ENCODE data around the gene RELB. TPM values are rescaled to one million over a fixed set of nuclear protein-coding genes. Genes with fewer than 3 reads are reported as not detected.

Gene RELB
- total RNA-seq, 2 donors from 2014 or later, result 14.3 to 22.7 TPM

DNA sequence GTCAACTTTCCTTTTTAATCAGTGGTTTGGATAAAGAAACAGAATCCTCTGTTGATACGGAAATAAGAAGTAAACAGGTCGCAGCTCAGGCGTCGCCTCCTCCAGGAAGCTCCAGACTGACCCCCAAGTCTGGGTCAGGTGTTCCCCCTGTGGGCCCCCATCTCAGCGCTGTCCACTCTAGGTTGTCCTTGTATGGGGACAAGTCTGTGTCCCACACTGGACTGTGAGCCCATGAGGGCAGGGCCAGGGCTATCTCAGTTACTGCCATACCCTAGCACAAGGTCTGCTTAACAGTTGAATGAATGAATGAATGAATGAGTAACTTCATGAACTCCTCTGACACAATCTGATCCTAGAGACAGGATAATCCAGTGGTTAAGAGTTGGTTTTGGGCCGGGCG is 45.1 kb downstream of the RELB start:
- DNase-seq (ENCODE audit: low spot score), result no peak
- intact Hi-C loops (cut with DNase I), result no loop called here

DNA sequence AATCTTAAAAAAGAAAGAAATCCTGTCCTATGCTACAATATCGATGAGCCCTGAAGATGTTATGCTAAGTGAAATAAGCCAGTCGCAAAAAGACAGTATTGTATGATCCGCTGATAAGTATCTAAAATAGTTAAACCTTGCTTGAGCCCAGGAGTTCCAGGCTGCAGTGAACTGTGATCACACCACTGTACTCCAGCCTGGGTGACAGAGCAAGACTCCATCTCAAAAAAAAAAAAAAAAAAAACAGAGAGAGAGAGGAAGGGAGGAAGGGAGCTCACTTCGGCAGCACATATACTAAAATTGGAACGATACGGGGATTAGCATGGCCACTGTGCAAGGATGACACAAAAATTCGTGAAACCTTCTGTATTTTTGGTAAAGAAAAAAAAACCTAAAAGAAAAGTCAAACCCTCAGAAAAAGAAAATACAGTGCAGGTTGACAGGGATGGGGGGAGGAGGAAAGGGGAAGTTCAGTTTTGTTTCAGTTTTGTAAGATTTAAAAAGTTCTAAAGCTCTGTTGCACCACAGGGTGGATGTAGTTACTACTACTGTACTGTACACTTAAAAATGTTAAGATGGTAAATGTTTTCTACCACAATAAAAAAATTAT is 46.0 kb downstream of the RELB start:
- intact Hi-C loops (cut with DNase I), result no loop called here
- DNase-seq (ENCODE audit: low spot score), result no peak

GRCh38 chr19:45049073-45049736 is 47.9 kb downstream of the RELB start:
- no peak for DNase-seq (ENCODE audit: low spot score)
- intact Hi-C loops (cut with DNase I), result no loop called here

DNA sequence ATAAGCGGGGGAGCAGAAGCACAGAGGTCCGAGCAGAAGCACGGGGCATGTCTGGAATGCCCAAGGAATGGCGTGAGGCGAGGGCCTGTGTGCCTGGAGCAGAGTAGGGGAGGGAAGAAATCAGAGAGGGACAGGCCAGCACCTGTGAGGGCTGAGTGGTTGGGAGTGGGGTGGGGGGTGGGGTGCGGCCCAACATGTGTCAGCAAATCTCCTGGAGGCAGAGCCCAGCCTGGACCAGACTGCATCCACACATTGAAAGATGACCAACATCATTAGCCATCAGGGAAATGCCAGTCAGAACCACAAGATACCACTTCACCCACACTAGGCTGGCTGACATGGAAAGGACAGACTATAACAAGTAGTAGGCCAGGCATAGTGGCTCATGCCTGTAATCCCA is 48.8 kb downstream of the RELB start:
- intact Hi-C loops (cut with DNase I), result no loop called here
- DNase-seq (ENCODE audit: low spot score), result no peak

DNA sequence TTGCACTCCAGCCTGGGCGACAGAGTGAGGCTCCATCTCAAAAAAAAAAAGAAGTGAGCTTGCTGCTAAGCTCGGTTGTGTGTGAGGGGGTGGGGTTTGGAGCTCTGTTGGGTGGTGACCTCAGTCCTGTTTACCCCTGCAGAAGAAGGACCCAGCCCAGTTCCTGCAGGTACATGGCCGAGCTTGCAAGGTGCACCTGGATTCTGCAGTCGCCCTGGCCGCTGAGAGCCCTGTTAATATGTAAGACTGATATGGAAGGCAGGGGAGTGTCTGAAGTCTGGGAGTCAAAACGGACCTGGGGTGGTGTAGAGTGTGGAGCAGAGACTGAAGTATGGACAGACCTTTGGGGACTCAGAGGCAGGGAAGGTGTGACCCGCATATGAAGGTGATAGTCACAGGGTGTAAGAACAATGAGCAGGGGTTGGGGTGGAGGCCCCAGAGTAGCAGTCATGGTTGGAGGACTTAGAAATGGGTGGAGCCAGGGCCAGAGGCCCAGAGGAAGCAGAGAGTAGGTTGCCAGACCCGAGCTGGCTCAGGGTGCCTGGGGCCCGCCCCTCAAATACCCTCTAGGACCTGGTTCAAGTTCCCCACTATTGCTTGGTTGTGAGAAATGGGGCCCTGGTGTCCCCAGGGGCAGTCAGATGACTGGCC is 50.8 kb downstream of the RELB start:
- intact Hi-C loops (cut with DNase I), result no loop called here

DNA sequence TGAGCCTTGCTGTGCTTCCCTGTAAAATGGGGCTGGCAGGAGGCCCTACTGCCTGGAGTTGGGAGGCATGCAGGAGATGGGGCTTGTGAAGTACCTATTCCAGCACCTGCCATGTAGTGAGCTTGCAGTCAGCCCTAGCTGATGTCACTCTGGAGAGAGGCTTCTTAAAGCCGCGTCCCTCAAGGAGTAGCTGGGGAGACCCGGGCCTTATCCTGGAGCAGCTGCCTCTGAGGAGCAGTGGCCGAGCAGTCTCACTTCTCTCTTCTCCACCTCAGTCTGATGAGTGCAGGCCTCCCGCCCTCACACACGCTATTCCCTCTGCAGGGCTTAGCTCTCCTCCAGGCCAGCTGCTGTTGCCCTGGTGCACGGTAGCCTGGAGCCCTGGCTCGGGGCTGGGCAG is 55.6 kb downstream of the RELB start:
- intact Hi-C loops (cut with DNase I), result no loop called here
- no peak for DNase-seq (ENCODE audit: low spot score)

More for the DNA sequence above, 50.8 kb downstream of the RELB start:
- no peak for DNase-seq (ENCODE audit: low spot score)

GRCh38 chr19:45057444-45057843 is 56.2 kb downstream of the RELB start:
- intact Hi-C loops (cut with DNase I), result no loop called here
- no peak for DNase-seq (ENCODE audit: low spot score)

DNA sequence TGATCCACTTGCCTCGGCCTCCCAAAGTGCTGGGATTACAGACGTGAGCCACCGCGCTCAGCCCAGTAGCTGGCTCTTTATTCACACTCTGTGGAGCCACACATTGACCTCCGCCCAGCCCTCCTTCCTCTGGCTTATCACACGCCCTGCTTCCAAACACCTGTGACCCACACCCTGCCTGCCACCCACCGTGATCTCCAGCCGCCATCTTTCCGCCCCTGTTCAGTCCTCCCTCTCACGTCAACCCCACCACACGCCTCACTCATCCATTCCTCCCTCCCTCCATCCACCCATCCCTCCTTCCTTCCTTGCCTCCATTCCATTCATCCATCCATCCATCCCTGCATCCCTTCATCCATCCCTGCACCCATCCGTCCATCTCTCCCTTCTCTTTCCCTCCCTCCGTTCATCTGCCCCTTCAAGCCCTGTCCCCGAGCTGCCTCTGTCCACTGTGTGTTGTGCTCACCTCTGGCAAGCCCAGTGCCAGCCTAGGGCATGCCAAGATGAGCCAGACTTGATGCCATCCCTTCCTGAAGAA is 57.4 kb downstream of the RELB start:
- DNase-seq (ENCODE audit: low spot score), result no peak
- intact Hi-C loops (cut with DNase I), result no loop called here

- intact Hi-C loops (cut with DNase I), result no loop called here
- peak; percentile 91 for DNase-seq (ENCODE audit: low spot score)
Observed at GRCh38 chr19:45059258-45059965, 58.1 kb downstream of the RELB start.

- no peak for DNase-seq (ENCODE audit: low spot score)
- intact Hi-C loops (cut with DNase I), result no loop called here
Observed at GRCh38 chr19:45061965-45062364, 60.7 kb downstream of the RELB start.

DNA sequence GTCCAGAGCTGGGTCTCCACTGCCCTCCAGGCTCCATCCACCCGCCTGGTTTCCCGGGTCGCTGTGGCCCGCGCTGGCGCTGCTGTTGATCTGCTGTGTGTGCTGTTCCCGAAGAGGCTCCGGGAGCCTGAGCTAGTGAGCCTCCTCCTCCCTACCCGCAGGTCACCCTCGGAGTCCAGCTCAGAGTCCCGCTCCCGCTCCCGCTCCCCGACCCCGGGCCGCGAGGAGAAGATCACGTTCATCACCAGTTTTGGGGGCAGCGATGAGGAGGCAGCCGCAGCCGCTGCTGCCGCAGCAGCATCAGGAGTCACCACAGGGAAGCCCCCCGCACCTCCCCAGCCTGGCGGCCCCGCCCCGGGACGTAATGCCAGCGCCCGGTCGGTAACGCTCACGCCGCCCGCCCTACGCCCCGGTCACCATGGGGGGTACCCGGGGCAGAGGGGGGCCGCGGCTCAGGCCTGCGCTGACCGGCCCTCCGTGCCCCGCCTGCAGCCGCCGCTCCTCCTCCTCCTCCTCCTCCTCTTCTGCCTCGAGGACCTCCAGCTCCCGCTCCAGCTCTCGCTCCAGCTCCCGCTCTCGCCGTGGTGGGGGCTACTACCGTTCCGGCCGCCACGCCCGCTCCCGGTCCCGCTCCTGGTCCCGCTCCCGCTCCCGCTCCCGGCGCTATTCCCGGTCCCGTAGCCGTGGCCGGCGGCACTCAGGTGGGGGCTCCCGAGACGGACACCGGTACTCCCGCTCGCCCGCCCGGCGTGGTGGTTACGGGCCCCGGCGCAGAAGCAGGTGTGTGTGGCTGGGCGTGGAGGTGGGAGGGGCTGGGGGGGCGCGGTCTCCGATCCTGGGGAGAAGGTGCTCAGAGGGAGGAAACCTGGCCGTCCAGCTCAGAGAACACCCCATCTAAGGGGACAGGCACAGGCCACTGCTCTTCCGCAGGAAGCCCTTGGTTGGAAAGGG is 62.9 kb downstream of the RELB start:
- intact Hi-C loops (cut with DNase I), result no loop called here
- DNase-seq (ENCODE audit: low spot score), result no peak

- intact Hi-C loops (cut with DNase I), result no loop called here
- no peak for DNase-seq (ENCODE audit: low spot score)
Observed at GRCh38 chr19:45066921-45067661, 65.8 kb downstream of the RELB start.

DNA sequence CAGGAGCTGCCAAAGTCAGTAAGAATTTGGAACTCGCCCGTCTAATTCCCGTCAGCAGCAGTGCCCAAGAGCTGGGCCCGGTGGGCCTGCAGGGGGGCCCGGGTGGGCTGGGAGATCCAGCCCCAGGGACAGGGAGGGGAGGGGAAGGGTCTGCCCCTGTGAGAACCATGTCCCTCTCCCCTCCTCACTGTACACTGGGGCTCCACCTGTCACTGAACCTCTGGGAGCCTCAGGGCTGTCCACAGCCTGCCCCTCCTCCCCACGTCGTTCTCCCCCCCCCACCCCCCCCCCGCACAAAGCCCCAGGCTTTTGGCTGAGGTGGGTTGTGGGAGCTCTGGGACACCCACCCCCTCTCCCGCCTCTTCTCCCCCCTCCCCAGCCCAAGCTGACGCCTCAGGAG is 66.8 kb downstream of the RELB start:
- intact Hi-C loops (cut with DNase I), result no loop called here
- no peak for DNase-seq (ENCODE audit: low spot score)

- intact Hi-C loops (cut with DNase I), result no loop called here
- no peak for DNase-seq (ENCODE audit: low spot score)
Observed at GRCh38 chr19:45069056-45069455, 67.8 kb downstream of the RELB start.

- intact Hi-C loops (cut with DNase I), result no loop called here
Observed at GRCh38 chr19:45070214-45070613, 69.0 kb downstream of the RELB start.

GRCh38 chr19:45070861-45071544 is 69.7 kb downstream of the RELB start:
- no peak for DNase-seq (ENCODE audit: low spot score)
- intact Hi-C loops (cut with DNase I), result no loop called here

More at GRCh38 chr19:45070214-45070613, 69.0 kb downstream of the RELB start:
- no peak for DNase-seq (ENCODE audit: low spot score)

- intact Hi-C loops (cut with DNase I), result no loop called here
- DNase-seq (ENCODE audit: low spot score), result no peak
Observed at GRCh38 chr19:45071545-45071938, 70.3 kb downstream of the RELB start.
